Endothelial cell (in vitro differentiated cells): Measurements from ENCODE around the gene DPYD. TPM values are rescaled to one million over a fixed set of nuclear protein-coding genes. Genes with fewer than 3 reads are reported as not detected.

Experiments
- DNase-seq: peaks from one replicate; pipeline ENCODE4 v3.0.0; 2021; ENCODE audit warnings: low spot score
- H3K27ac Mint-ChIP-seq: one replicate; pipeline ENCODE4 v1.8.0; 2021; ENCODE audit warnings: mixed read lengths, inconsistent platforms; ENCODE audit not compliant: unreplicated experiment
- H3K27me3 Mint-ChIP-seq: one replicate; pipeline ENCODE4 v1.8.0; 2021; ENCODE audit warnings: mild to moderate bottlenecking, moderate library complexity, mixed read lengths, inconsistent platforms; ENCODE audit not compliant: unreplicated experiment
- H3K36me3 Mint-ChIP-seq: one replicate; pipeline ENCODE4 v1.8.0; 2021; ENCODE audit warnings: mild to moderate bottlenecking, low read depth, mixed read lengths, inconsistent platforms; ENCODE audit not compliant: unreplicated experiment
- H3K4me1 Mint-ChIP-seq: one replicate; pipeline ENCODE4 v1.8.0; 2021; ENCODE audit warnings: mild to moderate bottlenecking, mixed read lengths, inconsistent platforms; ENCODE audit not compliant: unreplicated experiment
- H3K4me3 Mint-ChIP-seq: one replicate; pipeline ENCODE4 v1.8.0; 2021; ENCODE audit warnings: mild to moderate bottlenecking, mixed read lengths, inconsistent platforms; ENCODE audit not compliant: unreplicated experiment
- H3K9me3 Mint-ChIP-seq: one replicate; pipeline ENCODE4 v1.8.0; 2021; ENCODE audit warnings: mixed read lengths, inconsistent platforms; ENCODE audit not compliant: unreplicated experiment
- CTCF ChIP-seq: fragments of 200-600 bp; sonication (generic); IDR thresholded peaks from one replicate; pipeline ENCODE4 v1.5.0; 2021; ENCODE audit warnings: antibody characterized with exemption; ENCODE audit not compliant: unreplicated experiment
- total RNA-seq: library from RNA; stranded (reverse); fragmentation: NEBNext Ultra II Directional; extraction: Animal tissue kit (Norgen Biotek cat#: 25700); gene quantifications from one replicate; pipeline ENCODE4 v1.2.1, GENCODE V29; 2021; ENCODE audit not compliant: unreplicated experiment

DPYD gene
- total RNA-seq, 1 donor from 2014 or later: 3.4 TPM

GRCh38 chr1:97392701-97393100 is 528.1 kb downstream of the DPYD start:
- TF ChIP-seq CTCF: no peak
- H3K27me3 Mint-ChIP-seq: no peaks in the 10 kb centered on the region
- no peaks in the 10 kb centered on the region for H3K36me3 Mint-ChIP-seq
- no peak for DNase-seq
- peak overlapping the region; percentile 79 for H3K27ac Mint-ChIP-seq
- peaks cover 11% of the 10 kb centered on the region for H3K4me1 Mint-ChIP-seq
- H3K9me3 Mint-ChIP-seq: no peaks in the 10 kb centered on the region
- H3K4me3 Mint-ChIP-seq: no peak overlapping the region

GRCh38 chr1:97385536-97386277 is 535.1 kb downstream of the DPYD start:
- peaks cover 2% of the 10 kb centered on the region for H3K27me3 Mint-ChIP-seq
- no peak for DNase-seq
- no peak overlapping the region for H3K27ac Mint-ChIP-seq
- H3K4me1 Mint-ChIP-seq: no peaks in the 10 kb centered on the region
- TF ChIP-seq CTCF: no peak
- H3K36me3 Mint-ChIP-seq: no peaks in the 10 kb centered on the region
- no peaks in the 10 kb centered on the region for H3K9me3 Mint-ChIP-seq
- H3K4me3 Mint-ChIP-seq: no peak overlapping the region

- TF ChIP-seq CTCF: no peak
- Mint-ChIP-seq H3K27me3 (peaks cover 2% of the 10 kb centered on the region), H3K9me3 (no peaks in the 10 kb centered on the region), H3K27ac (no peak overlapping the region), H3K4me1 (no peaks in the 10 kb centered on the region), H3K4me3 (no peak overlapping the region), H3K36me3 (no peaks in the 10 kb centered on the region)
- no peak for DNase-seq
Measured at GRCh38 chr1:97384294-97384968, 536.4 kb downstream of the DPYD start.

GRCh38 chr1:97383797-97384196 is 537.0 kb downstream of the DPYD start:
- no peaks in the 10 kb centered on the region for H3K36me3 Mint-ChIP-seq
- H3K27me3 Mint-ChIP-seq: peaks cover 2% of the 10 kb centered on the region
- no peak for DNase-seq
- H3K4me1 Mint-ChIP-seq: peaks cover 4% of the 10 kb centered on the region
- H3K4me3 Mint-ChIP-seq: no peak overlapping the region
- no peak overlapping the region for H3K27ac Mint-ChIP-seq
- H3K9me3 Mint-ChIP-seq: no peaks in the 10 kb centered on the region
- TF ChIP-seq CTCF: no peak

GRCh38 chr1:97382206-97382605 is 538.6 kb downstream of the DPYD start:
- DNase-seq: no peak
- peaks cover 2% of the 10 kb centered on the region for H3K27me3 Mint-ChIP-seq
- H3K4me1 Mint-ChIP-seq: peaks cover 4% of the 10 kb centered on the region
- H3K4me3 Mint-ChIP-seq: no peak overlapping the region
- H3K36me3 Mint-ChIP-seq: no peaks in the 10 kb centered on the region
- no peaks in the 10 kb centered on the region for H3K9me3 Mint-ChIP-seq
- no peak overlapping the region for H3K27ac Mint-ChIP-seq
- TF ChIP-seq CTCF: no peak
